Fibroblast of pulmonary artery (primary cell): ENCODE data around the gene TAB2.

Experiments used
- DNase-seq: peaks from one replicate; pipeline ENCODE4 v3.0.0-alpha.2; 2010; ENCODE audit warnings: low read depth
- H3K4me3 ChIP-seq: replicated peaks from 2 replicates; pipeline ENCODE4 v1.5.1; 2011; ENCODE audit warnings: low read depth, mild to moderate bottlenecking, control low read depth, low read length, moderate library complexity
- CTCF ChIP-seq: IDR thresholded peaks from 2 replicates; pipeline ENCODE4 v1.5.1; 2011; ENCODE audit warnings: mild to moderate bottlenecking, control low read depth, low read length, inconsistent platforms; ENCODE audit errors: missing control alignments

The TAB2 gene

GRCh38 chr6:149387779-149388512 is 70.4 kb downstream of the TAB2 start:
- no peak for DNase-seq
- H3K4me3 ChIP-seq, result no peak overlapping the region
- no peak for TF ChIP-seq CTCF

GRCh38 chr6:149389509-149390297 is 72.2 kb downstream of the TAB2 start:
- no peak for TF ChIP-seq CTCF
- peak; percentile 44 for DNase-seq
- H3K4me3 ChIP-seq, result no peak overlapping the region

DNA sequence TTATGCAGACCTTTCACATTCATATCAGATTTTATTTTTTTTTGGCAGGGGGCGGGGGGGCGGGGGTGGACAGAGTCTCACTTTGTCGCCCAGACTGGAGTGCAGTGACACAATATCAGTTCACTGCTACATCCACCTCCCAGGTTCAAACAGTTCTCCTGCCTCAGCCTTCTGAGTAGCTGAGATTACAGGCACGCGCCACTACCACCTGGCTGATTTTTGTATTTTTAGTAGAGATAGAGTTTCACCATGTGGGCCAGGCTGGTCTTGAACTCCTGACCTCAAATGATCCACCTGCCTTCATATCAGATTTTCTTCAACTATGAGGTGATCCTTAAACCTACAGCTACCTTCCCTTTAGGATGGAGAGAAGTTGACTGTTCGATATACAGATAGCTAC is 74.6 kb downstream of the TAB2 start:
- DNase-seq, result no peak
- H3K4me3 ChIP-seq, result no peak overlapping the region
- no peak for TF ChIP-seq CTCF

DNA sequence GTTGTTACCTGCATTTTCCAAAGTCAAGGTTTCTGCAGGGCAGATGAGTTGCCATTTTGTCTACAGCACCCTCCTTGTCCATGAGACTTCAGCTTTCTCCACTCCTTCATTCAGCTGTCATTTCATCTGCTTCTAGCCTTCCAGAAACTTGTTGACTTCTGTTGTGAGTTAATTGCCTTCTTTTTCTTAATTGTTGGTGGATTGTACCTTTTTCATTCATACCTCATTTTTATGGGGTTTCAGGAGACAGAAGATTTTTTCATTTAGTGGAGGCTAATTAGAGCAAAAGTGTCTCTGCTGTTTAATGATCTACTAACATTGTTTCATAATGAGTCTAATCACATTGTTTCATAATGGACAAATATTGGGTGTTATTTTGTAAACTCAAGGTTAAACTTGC is 75.0 kb downstream of the TAB2 start:
- TF ChIP-seq CTCF, result no peak
- H3K4me3 ChIP-seq, result no peak overlapping the region
- DNase-seq, result no peak

DNA sequence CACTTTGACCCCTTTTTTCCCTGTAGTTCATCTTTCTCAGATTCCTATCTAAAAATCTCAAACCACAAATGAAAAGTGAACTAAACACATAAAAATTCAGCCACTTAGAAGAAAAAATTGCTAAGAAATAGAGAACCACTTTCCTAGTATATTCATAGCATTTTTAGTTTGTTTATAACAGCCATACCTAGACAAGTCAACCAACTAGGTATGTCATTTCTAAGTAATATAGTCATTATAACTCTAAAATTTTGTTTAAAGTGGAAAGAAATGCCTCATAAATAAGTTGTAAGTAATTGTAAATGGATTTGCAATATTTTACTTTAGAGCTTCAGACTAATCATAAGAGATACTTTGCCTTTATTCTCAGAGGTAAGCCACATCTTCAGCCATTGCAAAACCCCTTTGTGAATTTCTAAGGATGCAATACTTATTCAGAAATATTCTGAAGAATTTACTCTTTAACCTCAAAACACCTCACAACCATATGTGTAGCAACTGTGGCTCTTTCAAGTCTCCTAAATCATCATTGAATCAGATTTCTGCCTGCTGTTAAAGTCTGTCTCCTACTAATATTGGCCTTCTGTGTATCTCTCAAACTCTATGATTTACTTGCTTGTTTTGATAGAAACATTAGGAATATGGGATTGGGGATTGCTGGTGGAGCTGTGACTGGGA is 75.6 kb downstream of the TAB2 start:
- no peak for TF ChIP-seq CTCF
- no peak overlapping the region for H3K4me3 ChIP-seq
- DNase-seq, result no peak

DNA sequence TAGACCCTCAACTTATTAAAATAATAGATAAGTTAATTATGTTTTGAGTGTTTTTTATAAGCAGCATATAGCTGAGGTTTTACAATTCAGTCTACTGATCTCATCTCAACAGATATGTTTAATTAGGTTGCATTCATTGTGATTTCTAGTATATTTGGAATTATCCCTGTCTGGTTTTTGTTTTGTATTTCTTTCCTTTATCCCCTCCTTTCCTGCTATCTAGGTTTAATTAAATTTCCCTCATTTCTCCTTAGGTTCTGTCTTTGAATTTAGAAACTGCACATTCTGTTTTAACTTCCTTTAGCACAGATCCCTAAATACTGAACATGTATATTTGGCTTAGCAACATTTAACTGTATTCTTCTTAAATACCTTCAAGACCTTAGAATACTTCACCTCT is 77.7 kb downstream of the TAB2 start:
- DNase-seq, result no peak
- no peak overlapping the region for H3K4me3 ChIP-seq
- TF ChIP-seq CTCF, result no peak
